Endometrial microvascular endothelial cells (primary cell): ENCODE measurements around the gene TRAIP. TPM values are rescaled to one million over a fixed set of nuclear protein-coding genes. Genes with fewer than 3 reads are reported as not detected.
"Not testable (repeated sequence)": the region's sequence is repeated elsewhere in the genome, so short reads cannot be mapped to it uniquely, and the experiment has no call there.

Experiments used
- in situ Hi-C: cut with HindIII; loops from 2 replicates; pipeline ENCODE4 v1.10.0; 2017; ENCODE audit warnings: low sequenced_read_pairs, low pct_unique_long_range_greater_than_20kb; ENCODE audit errors: inconsistent ontology term
- total RNA-seq: library from RNA; depleted of rRNA; stranded (reverse); fragments of >200 nt; gene quantifications from one replicate; pipeline ENCODE4 v1.2.3, GENCODE V29; 2015; ENCODE audit errors: inconsistent ontology term

Gene TRAIP, protein sequence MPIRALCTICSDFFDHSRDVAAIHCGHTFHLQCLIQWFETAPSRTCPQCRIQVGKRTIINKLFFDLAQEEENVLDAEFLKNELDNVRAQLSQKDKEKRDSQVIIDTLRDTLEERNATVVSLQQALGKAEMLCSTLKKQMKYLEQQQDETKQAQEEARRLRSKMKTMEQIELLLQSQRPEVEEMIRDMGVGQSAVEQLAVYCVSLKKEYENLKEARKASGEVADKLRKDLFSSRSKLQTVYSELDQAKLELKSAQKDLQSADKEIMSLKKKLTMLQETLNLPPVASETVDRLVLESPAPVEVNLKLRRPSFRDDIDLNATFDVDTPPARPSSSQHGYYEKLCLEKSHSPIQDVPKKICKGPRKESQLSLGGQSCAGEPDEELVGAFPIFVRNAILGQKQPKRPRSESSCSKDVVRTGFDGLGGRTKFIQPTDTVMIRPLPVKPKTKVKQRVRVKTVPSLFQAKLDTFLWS
- 9.7 TPM for total RNA-seq

DNA sequence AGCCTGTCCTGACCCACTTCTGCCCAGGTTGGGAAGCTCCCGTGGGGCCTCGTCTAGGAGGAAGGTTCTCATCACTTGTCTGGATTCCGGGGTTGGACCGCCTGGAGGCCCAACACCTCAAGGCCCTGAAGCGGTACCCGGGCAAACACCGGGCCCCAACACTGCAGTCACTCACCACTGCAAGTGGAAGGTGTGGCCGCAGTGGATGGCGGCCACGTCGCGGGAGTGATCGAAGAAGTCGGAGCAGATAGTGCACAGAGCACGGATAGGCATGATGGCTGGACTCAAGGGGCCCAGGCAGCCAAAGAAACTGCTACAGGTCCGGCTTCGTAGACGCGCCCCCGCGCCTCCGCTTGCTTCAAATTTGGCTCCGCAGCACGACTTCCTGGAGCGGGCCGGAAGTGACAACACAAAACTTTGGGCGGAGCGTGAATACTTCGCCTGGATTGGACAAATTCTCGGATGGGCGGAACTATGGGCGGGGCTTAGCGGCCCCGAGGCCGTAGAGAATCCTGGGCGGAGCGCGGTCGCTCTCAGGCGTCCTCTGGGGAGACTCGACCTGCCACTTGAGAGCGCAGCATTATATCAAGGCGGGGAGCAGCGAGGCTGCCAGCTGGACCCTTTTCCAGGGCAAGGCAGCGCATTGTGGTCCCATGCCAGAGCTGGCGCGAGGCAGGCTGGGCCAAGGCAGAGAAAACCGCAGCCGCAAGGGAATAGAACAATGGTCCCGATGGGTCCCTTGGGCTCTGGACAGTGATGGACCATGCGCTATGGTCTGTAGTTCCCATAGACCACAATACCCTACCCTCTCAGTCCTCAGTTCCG, at the start of gene TRAIP:
Gene TRAIP (minus strand): TSS at position 384 of the 825 bp plus-strand sequence. CDS start 111 bp downstream, at position 273.
- in situ Hi-C loops, result loop anchor here (25.0 kb wide), 2 partner anchors 119 to 294 kb away; partner anchors contain the start of gene BSN

DNA sequence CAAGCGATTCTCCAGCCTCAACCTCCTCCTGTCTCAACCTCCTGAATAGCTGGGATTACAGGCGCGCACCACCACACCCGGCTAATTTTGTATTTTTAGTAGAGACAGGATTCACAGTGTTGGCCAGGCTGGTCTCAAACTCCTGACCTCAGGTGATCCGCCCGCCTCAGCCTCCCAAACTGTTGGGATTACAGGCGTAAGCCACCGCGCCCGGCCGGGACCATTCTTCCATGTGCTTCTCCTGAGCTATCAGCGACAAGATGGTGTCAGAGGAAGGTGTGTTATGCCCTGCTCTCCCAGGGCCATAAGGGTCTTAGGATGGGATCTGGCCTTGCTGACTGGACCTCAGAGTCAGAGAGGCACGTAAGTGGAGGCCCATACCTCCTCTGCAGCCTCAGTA, 48.1 kb upstream of the TRAIP start:
- in situ Hi-C loops, result not testable (repeated sequence)

DNA sequence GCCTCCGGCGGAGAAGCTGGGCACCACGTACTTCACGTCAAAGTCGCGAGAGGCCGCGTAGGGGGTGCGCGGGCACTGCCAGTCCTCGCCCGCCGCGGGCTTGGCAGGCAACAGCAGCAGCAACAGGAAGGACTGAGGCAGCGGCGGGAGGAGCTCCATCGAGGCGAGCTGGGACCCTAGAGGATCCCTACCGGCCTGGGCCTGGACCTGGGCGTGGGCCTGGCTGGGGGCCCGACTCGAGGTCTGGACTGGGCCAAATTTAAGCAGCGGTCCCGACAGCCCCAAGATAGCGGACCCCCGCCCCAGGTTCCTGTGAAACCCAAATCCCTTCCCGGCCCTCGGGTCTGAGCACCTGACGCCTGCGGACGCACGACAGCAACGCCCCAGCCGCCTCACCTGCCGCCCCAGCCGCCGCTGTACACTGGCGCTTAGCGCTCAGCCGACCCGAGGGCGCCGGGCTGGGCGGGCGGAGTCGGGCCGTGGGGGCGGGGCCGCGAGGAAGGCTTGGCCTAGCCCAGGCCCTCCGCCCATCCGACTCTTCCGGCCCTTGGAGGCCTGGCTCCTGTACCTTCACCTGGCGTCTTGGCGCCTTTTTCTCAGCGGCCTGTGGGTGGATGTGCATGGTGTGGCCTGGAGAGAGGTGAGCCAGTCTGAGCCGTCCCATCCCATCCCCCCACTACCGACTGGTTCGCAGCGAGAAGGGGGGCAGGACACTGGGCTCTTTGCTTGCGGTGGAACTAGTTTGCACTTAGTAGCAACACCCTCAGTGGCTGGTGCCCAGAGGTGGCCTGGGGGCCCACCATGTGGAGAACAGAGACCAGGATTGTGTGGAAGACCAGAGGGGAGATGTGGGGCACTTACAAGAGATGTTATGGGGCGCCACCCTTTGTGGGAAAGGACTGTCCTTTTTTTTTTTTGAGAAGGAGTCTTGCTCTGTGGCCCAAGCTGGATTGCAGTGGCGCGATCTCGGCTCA, 47.4 kb upstream of the TRAIP start, which contains the start of gene MST1R:
Gene MST1R (minus strand): TSS at position 423 of the 974 bp plus-strand sequence. CDS start 264 bp downstream, at position 159.
- in situ Hi-C loops, result no loop called here

DNA sequence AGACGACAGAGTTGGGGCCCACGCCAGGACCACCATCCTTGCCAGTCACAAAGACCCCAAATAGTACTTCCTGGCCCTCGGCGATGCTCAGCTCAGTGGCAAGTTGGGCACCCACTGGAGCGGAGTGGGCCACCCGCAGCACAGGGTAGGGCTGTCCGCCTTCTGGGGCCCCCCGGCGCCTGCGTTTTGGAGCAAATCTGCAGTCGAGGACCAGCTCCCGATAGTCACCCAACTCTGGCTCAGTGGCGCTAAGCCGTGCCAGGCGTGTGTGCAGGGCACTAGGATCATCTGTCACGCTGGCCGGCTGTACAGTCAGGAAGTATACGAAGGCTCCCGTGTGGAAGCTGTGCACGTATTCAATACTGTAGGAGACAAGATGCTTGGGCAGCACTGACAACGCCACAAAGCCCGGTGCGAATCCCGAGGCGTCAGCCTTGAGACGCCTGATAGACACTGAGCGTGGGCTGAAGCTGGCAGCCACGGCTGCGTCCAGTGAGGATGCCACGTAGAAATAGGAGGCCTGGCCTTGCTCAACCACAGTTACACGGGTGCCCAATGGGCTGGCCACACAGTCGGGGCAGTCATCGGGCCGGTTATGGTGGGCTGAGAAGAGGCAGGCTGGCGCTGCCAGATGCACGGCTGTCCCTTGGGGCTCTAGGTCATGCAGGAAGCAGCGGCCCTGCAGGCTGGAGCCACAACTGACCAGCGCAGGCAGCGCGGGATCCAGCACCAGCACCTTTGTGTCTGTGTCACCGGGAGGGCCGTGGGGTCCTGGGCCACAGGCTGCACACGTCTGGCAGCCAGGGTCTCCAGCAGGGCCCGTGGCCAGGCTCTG, 46.4 kb upstream of the TRAIP start:
- in situ Hi-C loops, result no loop called here

DNA sequence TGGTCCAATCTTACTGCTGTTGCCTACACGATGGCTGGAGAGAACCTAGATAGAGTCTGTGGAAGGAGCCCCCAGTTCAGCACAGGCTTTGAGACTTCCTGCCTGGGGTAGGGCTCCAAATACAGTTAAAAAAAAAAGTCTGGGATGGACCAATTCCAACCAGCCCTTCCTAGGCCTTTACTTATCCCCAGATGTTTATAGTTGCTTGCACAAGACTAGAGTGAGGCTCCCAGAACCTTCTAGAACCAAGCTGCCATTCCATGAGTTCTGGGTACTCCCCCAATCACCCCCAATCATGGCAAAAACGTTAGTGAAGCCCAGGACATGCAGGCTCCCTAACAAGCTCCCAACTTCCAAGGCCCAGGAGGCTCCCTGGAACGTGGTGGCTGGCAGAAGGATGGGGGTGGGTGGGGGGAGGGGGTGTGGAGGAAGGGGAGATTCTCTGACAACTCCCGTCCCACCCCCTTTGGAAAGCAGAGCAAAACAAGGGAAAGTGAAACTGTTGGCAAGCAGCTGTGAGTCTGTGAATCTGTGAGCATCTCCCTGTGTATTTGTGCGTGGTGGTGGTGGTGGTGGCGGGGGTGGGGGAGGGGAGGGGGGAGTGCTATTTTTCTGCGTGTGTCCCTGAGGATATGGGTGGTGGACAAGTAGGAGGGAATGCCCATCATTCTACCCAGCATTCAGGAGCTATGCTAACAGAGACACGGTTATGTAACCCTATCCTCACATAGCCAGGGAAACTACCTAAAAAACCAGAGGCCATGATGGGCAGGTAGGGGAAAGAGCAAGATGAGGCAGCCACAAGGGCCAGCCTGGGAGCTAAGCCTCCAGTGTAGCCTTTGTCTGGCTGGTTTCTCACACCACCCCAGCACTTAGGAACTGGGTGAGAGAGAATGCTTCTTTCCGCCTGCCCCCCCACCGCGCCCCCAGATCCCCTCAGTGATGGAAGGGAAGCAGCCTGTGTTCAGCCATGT, 45.3 kb upstream of the TRAIP start:
- in situ Hi-C loops, result no loop called here

DNA sequence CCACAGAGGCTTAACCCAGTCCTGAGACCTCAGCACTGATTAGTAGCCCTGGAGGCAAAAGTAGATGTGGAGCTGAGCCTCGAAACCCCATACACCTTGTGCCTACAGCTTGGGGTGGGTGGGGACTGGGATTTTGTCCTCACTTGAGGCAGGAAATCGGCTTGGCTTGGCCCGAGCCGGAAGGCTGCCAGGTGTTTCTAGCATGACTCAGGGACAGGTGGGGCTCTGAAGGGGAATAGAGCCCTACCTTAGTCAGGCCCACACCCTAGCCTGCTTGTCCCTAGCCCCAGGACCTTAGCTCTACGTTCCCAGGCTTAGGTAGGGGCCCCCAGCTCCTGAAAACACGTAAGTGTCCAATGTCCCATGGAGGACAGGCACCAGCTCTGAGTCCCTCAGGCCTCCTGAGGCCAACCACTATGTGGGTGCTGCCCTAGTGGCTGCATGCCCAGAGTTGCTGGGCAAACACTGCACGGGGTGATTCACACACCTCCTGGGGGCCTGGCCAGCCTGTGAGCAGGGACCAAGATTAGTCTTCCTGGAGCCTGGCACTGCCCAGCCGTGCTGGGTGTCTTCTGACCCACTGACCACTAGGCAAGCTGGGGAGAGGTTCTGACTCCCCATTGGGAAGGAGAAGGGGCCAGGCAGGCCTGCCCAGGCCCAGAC, 44.3 kb upstream of the TRAIP start:
- in situ Hi-C loops, result no loop called here

DNA sequence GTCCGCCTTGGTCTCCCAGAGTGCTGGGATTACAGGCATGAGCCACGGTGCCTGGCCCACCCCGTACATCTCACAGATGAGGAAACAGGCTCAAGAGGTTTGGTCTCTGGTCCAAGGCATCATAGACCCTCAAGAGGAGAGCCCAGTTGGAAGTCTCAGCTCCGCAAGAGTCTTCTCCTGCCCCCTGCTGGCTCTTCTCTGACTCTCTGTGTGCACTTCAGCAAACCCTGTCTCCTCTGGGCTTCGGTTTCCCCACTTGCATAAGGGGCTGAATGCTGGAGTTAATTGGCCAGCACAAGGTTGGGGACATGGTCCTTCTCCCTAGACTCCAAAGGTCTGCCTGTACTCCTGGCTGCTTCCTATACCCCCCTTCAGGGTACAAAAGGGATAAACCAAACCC, 43.5 kb upstream of the TRAIP start:
- in situ Hi-C loops, result no loop called here

DNA sequence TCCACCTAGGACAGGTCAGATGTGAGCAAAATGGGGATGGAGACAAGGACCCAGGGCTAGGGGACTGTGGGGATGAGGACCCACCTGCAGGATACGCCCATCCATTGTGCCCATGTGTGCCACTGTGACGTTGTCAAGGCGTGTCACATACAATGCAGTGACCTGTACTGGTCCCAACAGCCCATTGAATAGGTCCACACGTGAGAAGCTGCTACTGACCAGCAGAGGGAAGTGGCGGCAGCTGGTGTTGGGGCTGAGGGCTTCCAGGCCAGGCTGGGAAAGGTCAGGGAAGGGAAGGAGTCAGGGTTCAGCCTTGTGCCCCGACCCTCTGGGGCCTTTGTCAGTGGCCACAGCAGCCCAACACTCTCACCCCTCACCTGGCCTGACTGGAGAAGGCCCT, 42.6 kb upstream of the TRAIP start:
- in situ Hi-C loops, result no loop called here

DNA sequence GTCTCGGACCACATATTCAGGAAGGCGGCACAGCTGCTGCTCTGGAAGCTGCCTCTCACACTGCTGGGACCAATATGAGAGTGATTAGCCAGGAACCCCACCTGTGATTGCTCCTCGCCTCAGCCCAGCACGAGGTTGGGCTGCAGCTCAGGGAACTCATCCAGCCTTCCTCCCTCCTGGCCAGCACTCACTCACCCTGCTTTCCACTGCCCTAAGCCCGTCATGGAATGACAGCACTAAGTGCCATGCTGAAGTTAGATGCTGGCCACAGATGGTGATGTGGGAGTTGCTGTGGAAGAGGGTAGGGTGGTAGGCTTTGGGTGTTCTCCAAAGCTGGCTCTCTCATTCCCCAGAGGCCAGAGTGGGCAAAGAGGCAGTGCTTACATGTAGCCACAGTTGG, 40.0 kb upstream of the TRAIP start:
- in situ Hi-C loops, result no loop called here

DNA sequence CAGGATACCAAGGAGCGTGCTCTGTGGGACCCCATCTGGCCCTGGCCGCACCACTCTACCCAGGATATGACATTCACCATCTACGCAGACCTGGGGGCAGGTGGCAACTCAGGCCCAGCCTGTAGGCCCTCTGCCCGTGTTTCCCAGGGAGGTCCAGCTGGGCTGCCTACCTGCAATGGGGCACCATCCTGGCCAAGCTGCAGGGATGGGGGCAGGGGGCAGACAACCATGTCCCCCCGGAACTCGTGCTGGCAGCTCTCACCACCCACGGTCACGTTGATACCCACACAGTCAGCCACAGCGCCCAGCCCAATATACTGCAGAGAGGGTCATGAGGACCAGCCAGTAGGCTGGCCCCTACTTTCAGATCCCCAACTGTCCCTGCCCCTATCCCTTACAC, 39.4 kb upstream of the TRAIP start:
- in situ Hi-C loops, result no loop called here

DNA sequence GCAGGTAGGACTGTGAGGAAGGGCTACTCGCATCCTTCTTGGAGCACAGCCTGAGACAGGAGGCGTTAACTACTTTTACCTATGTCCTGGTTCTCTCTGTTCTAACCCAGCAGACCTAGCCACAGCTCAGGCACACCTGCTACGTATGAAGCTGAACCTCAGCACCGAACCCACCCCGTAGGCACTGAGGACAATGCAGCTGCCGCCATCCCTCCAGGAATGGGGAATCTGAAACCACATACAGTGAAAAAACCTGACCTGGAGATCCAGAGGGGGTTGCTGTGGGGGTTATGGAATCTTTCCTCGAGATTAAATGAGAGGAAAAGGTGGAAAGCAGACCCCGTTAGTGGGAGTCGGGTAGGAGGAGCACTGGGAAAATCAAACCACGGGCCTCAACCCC, 32.9 kb upstream of the TRAIP start:
- in situ Hi-C loops, result no loop called here

DNA sequence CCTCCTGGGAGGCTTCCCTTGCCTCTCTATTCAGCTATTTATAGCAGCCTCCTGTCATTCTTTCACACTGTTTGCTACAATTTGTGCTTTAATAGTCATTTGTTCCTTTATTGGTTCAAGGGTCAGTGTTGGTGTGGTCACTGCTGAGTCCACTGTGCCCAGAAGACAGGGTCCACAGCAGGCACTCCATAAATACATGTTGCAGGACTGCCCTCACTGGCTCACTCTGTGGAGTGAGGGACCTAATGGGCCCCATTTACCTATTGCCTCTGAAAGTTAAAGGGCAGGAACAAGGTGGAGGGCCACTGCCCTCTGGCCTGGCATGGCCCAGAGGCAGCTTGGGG, 30.5 kb upstream of the TRAIP start:
- in situ Hi-C loops, result no loop called here

DNA sequence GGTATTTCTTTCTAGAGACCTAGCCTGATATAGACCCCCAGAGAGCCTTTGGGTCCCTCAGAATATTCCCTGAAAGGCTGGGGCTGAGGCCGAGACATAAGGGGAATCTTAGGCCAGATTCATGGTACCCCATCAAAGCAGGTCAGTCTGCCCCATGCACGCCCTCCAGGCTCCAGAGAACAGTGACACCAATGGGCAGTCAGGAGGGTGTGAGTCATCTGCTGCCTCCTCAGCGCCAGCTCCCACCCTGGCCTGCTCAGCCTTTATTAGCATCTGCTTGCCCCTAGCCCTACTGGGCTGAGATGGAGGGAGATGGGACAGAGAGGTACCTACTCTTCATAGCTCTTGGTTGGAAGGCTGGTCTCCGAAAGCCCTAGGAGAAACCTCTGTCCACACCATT, 27.6 kb upstream of the TRAIP start:
- in situ Hi-C loops, result no loop called here

DNA sequence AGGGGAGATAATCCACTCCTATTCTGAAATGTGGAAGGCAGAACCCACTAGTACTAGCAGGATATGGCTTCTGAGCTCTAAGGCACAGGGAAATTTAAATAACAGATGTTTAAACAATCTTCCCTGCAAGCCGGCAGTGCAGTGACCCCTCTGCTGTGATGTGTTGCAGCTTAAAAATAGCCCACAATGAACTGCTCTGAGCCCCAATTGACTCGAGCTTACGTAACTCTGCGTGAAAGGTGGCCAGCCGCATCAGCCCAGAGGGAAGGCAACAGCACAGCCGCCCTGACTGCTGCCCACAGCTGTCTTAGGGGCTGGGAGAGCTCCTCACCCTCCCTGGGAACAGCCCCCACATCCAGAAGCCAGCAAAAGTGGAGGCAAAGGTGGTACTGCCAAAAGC, 25.8 kb upstream of the TRAIP start:
- in situ Hi-C loops, result no loop called here

DNA sequence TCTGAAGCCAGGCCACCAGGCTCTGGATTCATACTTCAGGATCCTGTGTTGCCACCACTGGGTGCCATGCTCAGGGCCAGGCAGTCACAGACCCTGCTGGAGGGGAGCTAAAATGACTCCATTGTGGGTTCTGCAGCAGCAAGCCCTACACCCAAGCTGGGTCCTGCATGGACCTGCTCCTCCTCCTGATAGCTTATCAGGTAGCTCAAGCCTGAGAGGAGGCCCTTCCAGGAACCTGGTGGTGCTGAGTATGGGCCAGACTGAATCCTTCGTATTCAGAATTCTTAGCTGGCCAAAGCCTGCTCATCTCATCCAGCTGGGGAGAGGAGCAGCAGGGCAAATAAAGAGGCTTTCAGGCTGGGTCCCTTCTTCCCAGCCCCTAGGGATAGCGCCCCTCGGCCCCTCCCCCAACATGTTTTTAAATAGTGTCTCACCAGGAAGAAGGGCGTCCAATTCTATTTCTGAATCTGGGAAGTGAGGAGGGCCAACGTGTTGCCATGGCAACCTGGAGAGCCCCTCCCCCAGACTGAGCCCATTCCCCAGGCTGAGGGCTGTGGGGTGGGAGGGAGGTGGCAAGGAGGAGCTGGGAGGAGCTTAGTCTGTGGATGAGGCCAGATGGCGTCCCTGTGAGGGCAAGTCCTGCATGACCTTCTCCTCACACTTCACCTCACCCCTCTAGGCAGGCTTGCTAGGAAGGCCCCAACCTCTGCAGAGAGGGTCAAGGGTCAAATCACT, 24.4 kb upstream of the TRAIP start:
- in situ Hi-C loops, result no loop called here

DNA sequence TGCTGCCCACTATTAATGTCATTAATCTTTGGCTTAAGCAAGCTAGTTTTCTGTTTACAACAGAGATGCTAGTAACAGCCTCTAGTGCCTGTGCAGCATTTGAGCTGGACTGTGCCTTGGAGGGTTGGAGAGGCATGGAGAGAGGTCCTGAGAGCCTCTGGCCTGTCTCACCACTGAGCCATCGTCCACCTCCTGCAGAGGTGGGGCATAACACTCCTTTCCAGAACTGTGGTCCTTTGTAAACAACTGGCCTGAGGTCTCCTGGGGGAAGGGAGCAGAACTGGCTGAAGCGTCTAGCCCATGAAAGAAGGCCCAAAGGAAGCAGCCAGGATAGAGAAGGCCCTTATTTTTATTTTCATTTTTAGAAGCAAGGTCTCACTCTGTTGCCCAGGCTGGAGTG, 23.4 kb upstream of the TRAIP start:
- in situ Hi-C loops, result no loop called here
